ENCODE measurements around the gene MEGF9.

DNA sequence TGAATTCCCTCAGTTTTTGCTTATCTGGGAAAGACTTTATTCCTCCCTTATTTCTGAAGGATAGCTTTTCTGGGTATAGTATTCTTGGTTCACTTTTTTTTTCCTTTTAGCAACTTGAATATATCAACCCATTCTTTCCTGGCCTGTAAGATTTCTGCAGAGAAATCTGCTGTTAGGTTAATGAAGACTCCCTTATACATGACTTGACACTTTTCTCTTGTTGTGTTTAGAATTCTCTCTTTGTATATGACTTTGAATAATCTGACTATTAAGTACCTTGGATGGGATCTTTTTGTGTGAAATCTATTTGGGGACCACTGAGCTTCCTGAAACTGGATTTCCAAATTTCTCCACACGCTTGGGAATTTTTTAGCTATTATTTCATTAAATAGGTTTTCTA lies 79.3 kb downstream of the MEGF9 start:
- TF ChIP-seq CTCF (IDR thresholded peaks at IDR 0.05; ENCODE audit: low read depth, low read length, poor library complexity, severe bottlenecking) (no peak), EZH2phosphoT487 (IDR thresholded peaks at IDR 0.05; ENCODE audit: borderline replicate concordance, low read length) (no peak)

All from DOHH2 (cell line).